Stimulated activated naive B cell treated with anti-CD40 and anti-IgM and Interleukin-4, amounts not matched to agents 10 μg/mL and 1 μg/mL and 100 μg/mL, for 72 hours (primary cell): ENCODE measurements around the gene EPHB4.

ENCODE experiments used
- ATAC-seq, 2 donors: fragments of 150-1000 bp; cut with Tn5 transposase; replicated peaks; 2 replicates each; pipeline ENCODE4 v1.10.0; 2021; ENCODE audit warnings: moderate library complexity in 1 of 2
- DNase-seq: peaks from one replicate; pipeline ENCODE4 v3.0.0; 2021
- H3K27ac Mint-ChIP-seq: one replicate; pipeline ENCODE4 v1.8.0; 2022; ENCODE audit warnings: mild to moderate bottlenecking, mixed read lengths
- H3K27me3 Mint-ChIP-seq, 2 donors: one replicate each; pipeline ENCODE4 v1.8.0; 2022; ENCODE audit warnings: mixed read lengths in 2 of 2
- H3K36me3 Mint-ChIP-seq, 2 donors: one replicate each; pipeline ENCODE4 v1.8.0; 2022; ENCODE audit warnings: mixed read lengths in 2 of 2, mild to moderate bottlenecking in 1 of 2
- H3K4me1 Mint-ChIP-seq, 2 donors: one replicate each; pipeline ENCODE4 v1.8.0; 2022; ENCODE audit warnings: mixed read lengths in 2 of 2, mild to moderate bottlenecking in 1 of 2
- H3K4me3 Mint-ChIP-seq, 2 donors: one replicate each; pipeline ENCODE4 v1.8.0; 2022; ENCODE audit warnings: mild to moderate bottlenecking in 2 of 2, mixed read lengths in 2 of 2, moderate library complexity in 1 of 2
- H3K9me3 Mint-ChIP-seq, 2 donors: one replicate each; pipeline ENCODE4 v1.8.0; 2022; ENCODE audit warnings: mixed read lengths in 2 of 2, mild to moderate bottlenecking in 1 of 2

EPHB4 gene

DNA sequence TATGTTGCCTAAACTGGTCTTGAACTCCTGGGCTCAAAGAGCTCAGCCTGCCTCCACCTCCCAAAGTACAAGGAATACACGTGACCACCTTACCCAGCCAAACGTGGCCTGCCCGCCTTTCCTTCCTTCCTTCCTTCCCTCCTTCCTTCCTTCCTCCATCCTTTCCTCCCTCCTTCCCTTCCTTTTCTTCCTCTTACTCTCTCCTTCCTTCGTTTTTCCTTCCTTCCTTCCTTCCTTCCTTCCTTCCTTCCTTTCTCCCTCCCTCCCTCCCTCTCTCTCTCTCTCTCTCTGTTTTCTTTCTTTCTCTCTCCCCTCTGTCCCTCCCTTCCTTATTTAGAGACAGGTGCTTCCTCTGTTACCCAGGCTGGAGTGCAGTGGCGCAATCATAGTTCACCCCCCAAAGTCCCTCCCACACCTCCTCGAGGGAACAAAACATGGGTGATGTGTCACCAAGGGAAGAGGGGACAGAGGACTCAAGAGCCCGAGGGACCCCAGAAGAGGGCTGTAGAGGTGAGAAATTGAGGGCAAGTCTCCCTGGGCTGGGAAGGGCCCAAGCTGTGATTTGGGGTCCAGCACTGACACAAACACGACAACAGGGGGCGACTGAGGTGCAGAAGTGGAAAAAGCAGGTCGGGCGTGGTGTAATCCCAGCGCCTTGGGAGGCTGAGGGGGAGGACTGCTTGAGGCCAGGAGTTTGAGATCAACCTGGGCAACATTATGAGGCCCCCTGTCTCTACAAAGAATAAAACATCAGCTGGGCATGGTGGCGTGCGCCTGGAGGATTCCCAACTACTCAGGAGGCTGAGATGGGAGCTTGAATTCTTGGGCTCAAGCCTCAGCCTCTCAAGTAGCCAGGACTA, 28.1 kb downstream of the EPHB4 start:
- ATAC-seq = peak; percentile 16 to 44
- Mint-ChIP-seq H3K9me3 (no peaks in the 10 kb centered on the region), H3K4me1 (peaks cover 27 to 45% of the 10 kb centered on the region in 2 donors), H3K36me3 (no peaks in the 10 kb centered on the region), H3K27me3 (peaks cover 0 to 2% of the 10 kb centered on the region in 2 donors), H3K4me3 (no peak overlapping the region), H3K27ac (peak overlapping the region; percentile 37)
- peak; percentile 47 for DNase-seq

- DNase-seq = no peak
- Mint-ChIP-seq H3K27ac (no peak overlapping the region), H3K4me3 (no peak overlapping the region), H3K36me3 (no peaks in the 10 kb centered on the region), H3K4me1 (peaks cover 14 to 15% of the 10 kb centered on the region in 2 donors), H3K9me3 (no peaks in the 10 kb centered on the region), H3K27me3 (peaks cover 12 to 18% of the 10 kb centered on the region in 2 donors)
- no peak for ATAC-seq
Measured at GRCh38 chr7:100794741-100795140, 32.6 kb downstream of the EPHB4 start.

- peaks cover 12 to 22% of the 10 kb centered on the region in 2 donors for H3K27me3 Mint-ChIP-seq
- H3K27ac Mint-ChIP-seq = no peak overlapping the region
- no peak overlapping the region for H3K4me3 Mint-ChIP-seq
- ATAC-seq = no peak
- no peaks in the 10 kb centered on the region for H3K36me3 Mint-ChIP-seq
- H3K9me3 Mint-ChIP-seq = no peaks in the 10 kb centered on the region
- no peak for DNase-seq
- peaks cover 8% of the 10 kb centered on the region in 2 donors for H3K4me1 Mint-ChIP-seq
Measured at GRCh38 chr7:100793806-100794660, 33.3 kb downstream of the EPHB4 start.

- peak overlapping the region; percentile 52 for H3K27ac Mint-ChIP-seq
- no peak for ATAC-seq
- no peaks in the 10 kb centered on the region for H3K9me3 Mint-ChIP-seq
- H3K36me3 Mint-ChIP-seq = no peaks in the 10 kb centered on the region
- no peak overlapping the region for H3K4me3 Mint-ChIP-seq
- H3K27me3 Mint-ChIP-seq = peaks cover 12 to 27% of the 10 kb centered on the region in 2 donors
- H3K4me1 Mint-ChIP-seq = peaks cover 0 to 2% of the 10 kb centered on the region in 2 donors
- DNase-seq = no peak
Measured at GRCh38 chr7:100791881-100792666, 35.2 kb downstream of the EPHB4 start.

GRCh38 chr7:100789055-100789454, 38.3 kb downstream of the EPHB4 start:
- Mint-ChIP-seq H3K27me3 (peaks cover 21 to 37% of the 10 kb centered on the region in 2 donors), H3K36me3 (peaks cover 2 to 5% of the 10 kb centered on the region in 2 donors), H3K4me1 (peaks cover 4 to 8% of the 10 kb centered on the region in 2 donors), H3K9me3 (peaks cover 0 to 2% of the 10 kb centered on the region in 2 donors), H3K4me3 (no peak overlapping the region), H3K27ac (no peak overlapping the region)
- ATAC-seq (no peak), DNase-seq (no peak)

GRCh38 chr7:100786323-100786722, 41.0 kb downstream of the EPHB4 start:
- Mint-ChIP-seq H3K4me3 (no peak overlapping the region), H3K27me3 (peaks cover 9 to 26% of the 10 kb centered on the region in 2 donors), H3K36me3 (peaks cover 2 to 5% of the 10 kb centered on the region in 2 donors), H3K9me3 (peaks cover 3 to 4% of the 10 kb centered on the region in 2 donors), H3K27ac (no peak overlapping the region), H3K4me1 (peaks cover 3 to 8% of the 10 kb centered on the region in 2 donors)
- ATAC-seq = no peak
- no peak for DNase-seq

DNA sequence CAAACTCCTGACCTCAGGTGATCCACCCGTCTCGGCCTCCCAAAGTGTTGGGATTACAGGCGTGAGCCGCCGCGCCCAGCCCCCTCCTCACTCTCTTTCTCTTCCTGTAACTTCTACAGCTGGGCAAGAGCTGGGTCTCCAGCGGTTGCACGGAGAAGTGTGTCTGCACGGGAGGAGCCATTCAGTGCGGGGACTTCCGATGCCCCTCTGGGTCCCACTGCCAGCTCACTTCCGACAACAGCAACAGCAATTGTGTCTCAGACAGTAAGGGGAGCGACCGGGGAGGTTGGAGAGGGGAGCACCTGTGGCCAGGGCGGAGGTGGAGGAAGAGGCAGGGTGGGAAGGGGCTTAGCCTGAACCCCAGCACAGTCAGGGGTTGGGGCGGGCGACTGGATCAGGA, 41.4 kb downstream of the EPHB4 start:
- ATAC-seq (peak; percentile 65 to 87), DNase-seq (no peak)
- peak overlapping the region; percentile 87 for H3K27ac Mint-ChIP-seq
- H3K4me1 Mint-ChIP-seq = peaks cover 3 to 8% of the 10 kb centered on the region in 2 donors
- H3K36me3 Mint-ChIP-seq = peaks cover 2 to 5% of the 10 kb centered on the region in 2 donors
- H3K4me3 Mint-ChIP-seq = peak overlapping the region; percentile 75 to 78
- H3K27me3 Mint-ChIP-seq = peaks cover 9 to 23% of the 10 kb centered on the region in 2 donors
- peaks cover 3 to 4% of the 10 kb centered on the region in 2 donors for H3K9me3 Mint-ChIP-seq

DNA sequence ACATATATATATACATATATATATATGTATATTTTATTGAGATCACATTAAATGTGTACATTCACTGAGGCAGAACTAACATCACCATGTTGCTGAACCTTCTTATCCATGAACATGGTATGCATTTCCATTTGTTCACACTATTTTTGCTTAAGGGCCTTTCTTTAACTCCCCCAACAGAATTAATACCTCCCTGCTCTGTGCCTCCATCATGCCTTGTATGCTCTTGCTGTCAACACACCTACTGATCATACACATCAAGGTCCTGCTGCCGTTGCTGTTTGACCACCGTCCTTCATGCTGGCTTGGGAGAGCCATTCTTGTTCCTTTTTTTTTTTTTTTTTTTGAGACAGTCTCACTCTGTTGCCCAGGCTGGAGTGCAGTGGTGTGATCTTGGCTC, 43.5 kb downstream of the EPHB4 start:
- ATAC-seq (no peak), DNase-seq (no peak)
- Mint-ChIP-seq H3K4me3 (no peak overlapping the region), H3K36me3 (peaks cover 2 to 5% of the 10 kb centered on the region in 2 donors), H3K27me3 (peaks cover 9 to 18% of the 10 kb centered on the region in 2 donors), H3K4me1 (peaks cover 3 to 8% of the 10 kb centered on the region in 2 donors), H3K9me3 (peaks cover 3 to 4% of the 10 kb centered on the region in 2 donors), H3K27ac (no peak overlapping the region)

GRCh38 chr7:100781255-100781654, 46.1 kb downstream of the EPHB4 start:
- Mint-ChIP-seq H3K36me3 (peaks cover 2 to 5% of the 10 kb centered on the region in 2 donors), H3K27ac (no peak overlapping the region), H3K9me3 (peaks cover 3 to 4% of the 10 kb centered on the region in 2 donors), H3K4me3 (no peak overlapping the region), H3K27me3 (peaks cover 10 to 20% of the 10 kb centered on the region in 2 donors), H3K4me1 (peaks cover 3 to 8% of the 10 kb centered on the region in 2 donors)
- ATAC-seq = no peak
- DNase-seq = no peak

DNA sequence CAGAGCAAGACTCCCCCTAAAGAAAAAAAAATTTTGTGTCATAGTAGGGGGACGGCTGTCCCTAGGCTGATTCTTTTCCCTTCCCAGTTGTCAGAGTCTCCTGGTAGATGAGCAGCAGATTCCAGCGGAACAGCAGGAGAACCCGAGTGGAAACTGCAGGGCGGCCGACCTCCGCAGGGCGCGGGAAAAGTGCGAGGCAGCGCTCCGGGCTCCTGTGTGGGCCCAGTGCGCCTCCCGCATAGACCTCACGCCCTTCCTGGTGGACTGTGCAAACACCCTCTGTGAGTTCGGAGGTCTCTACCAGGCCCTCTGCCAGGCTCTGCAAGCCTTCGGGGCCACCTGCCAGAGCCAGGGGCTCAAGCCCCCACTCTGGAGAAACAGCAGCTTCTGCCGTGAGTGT, 48.0 kb downstream of the EPHB4 start:
- H3K4me1 Mint-ChIP-seq = no peaks in the 10 kb centered on the region
- peaks cover 7 to 25% of the 10 kb centered on the region in 2 donors for H3K27me3 Mint-ChIP-seq
- no peak overlapping the region for H3K4me3 Mint-ChIP-seq
- peaks cover 2 to 4% of the 10 kb centered on the region in 2 donors for H3K9me3 Mint-ChIP-seq
- DNase-seq (no peak), ATAC-seq (no peak)
- no peak overlapping the region for H3K27ac Mint-ChIP-seq
- peaks cover 0 to 1% of the 10 kb centered on the region in 2 donors for H3K36me3 Mint-ChIP-seq

DNA sequence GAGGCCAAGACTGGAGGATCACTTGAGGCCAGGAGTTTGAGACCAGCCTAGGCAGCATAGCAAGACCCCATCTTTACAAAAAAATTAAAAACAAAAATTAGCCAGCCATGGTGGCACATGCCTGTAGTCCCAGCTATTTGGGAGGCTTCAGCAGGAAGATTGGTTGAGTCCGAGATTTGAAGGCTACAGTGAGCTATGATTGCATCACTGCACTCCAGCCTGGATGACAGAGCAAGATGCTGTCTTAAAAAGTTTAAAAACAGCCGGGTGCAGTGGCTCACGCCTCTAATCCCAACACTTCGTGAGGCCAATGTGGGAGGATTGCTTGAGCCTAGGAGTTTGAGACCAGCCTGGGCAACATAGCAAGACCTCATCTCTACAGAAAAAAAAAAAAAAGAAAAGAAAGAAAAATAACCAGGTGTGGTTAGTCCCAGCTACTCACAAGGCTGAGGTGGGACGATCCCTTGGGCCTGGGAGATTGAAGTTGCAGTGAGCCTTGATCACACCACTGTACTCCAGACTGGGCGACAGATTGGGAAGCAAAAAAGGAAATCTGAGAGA, 49.2 kb downstream of the EPHB4 start:
- Mint-ChIP-seq H3K36me3 (no peaks in the 10 kb centered on the region), H3K4me1 (no peaks in the 10 kb centered on the region), H3K4me3 (no peak overlapping the region), H3K27ac (no peak overlapping the region), H3K9me3 (no peaks in the 10 kb centered on the region), H3K27me3 (peaks cover 7 to 25% of the 10 kb centered on the region in 2 donors)
- DNase-seq = no peak
- no peak for ATAC-seq

DNA sequence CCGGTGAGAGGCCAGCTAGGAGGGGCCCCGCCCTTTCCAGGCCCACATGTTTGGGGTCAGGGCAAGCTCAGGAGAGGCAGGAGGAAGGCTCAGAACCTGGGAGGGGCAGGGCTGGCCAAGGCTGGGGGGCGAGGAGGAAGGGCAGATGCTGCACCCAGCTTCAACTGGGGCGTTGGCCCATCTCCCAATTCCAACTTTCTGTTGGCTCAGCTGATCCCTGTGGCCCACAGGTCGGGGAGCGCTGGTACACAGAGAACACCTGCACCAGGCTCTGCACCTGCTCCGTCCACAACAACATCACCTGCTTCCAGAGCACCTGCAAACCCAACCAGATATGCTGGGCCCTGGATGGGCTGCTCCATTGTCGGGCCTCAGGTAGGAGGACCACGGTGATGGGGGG, 53.8 kb downstream of the EPHB4 start:
- H3K9me3 Mint-ChIP-seq = no peaks in the 10 kb centered on the region
- no peaks in the 10 kb centered on the region for H3K4me1 Mint-ChIP-seq
- no peaks in the 10 kb centered on the region for H3K36me3 Mint-ChIP-seq
- DNase-seq (no peak), ATAC-seq (no peak)
- H3K4me3 Mint-ChIP-seq = no peak overlapping the region
- peaks cover 21 to 38% of the 10 kb centered on the region in 2 donors for H3K27me3 Mint-ChIP-seq
- no peak overlapping the region for H3K27ac Mint-ChIP-seq

DNA sequence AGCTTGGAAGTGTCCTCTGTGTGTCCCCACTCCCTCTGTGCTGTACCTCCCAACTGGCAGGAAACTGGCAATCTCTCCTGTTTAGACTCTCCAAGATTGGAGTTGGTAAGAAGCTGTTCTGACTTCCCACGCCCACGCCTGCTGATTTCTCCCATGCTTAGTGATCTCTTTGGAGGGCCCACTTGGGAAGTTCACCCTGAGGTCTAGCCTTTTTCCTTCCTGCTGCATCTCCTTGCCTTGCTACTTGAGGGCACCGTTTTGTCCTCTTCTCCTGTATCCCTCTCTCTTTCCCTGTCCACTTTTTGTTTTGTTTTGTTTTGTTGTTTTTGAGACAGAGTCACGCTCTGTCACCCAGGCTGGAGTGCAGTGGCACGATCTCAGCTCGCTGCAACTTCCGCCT, 58.5 kb downstream of the EPHB4 start:
- DNase-seq = no peak
- Mint-ChIP-seq H3K36me3 (no peaks in the 10 kb centered on the region), H3K4me3 (no peak overlapping the region), H3K27me3 (peaks cover 18 to 26% of the 10 kb centered on the region in 2 donors), H3K9me3 (no peaks in the 10 kb centered on the region), H3K27ac (no peak overlapping the region), H3K4me1 (no peaks in the 10 kb centered on the region)
- no peak for ATAC-seq
